Effector CD4-positive, alpha-beta T cell (primary cell): ENCODE results near the gene PKD1.

Experiments
- DNase-seq: peaks from one replicate; pipeline ENCODE4 v3.0.0-alpha.2; 2020

PKD1 gene

GRCh38 chr16:2086106-2086742, 49.5 kb downstream of the PKD1 start:
- no peak for DNase-seq

GRCh38 chr16:2085669-2086068, 50.0 kb downstream of the PKD1 start:
- no peak for DNase-seq

- no peak for DNase-seq
These were observed 50.6 kb downstream of the PKD1 start for GRCh38 chr16:2084895-2085625.

- DNase-seq: no peak
These were observed 51.6 kb downstream of the PKD1 start for GRCh38 chr16:2083876-2084780.

GRCh38 chr16:2083409-2083808, 52.3 kb downstream of the PKD1 start:
- DNase-seq: no peak

GRCh38 chr16:2082983-2083364, 52.7 kb downstream of the PKD1 start:
- DNase-seq: no peak

- no peak for DNase-seq
These were observed 53.3 kb downstream of the PKD1 start for GRCh38 chr16:2082171-2082982.

- DNase-seq: no peak
These were observed 54.3 kb downstream of the PKD1 start for GRCh38 chr16:2081201-2082084.

GRCh38 chr16:2079991-2080390, 55.7 kb downstream of the PKD1 start:
- DNase-seq: no peak

- DNase-seq: no peak
These were observed 56.3 kb downstream of the PKD1 start for GRCh38 chr16:2079311-2079800.

GRCh38 chr16:2078691-2079090, 57.0 kb downstream of the PKD1 start:
- no peak for DNase-seq

- DNase-seq: no peak
These were observed 57.6 kb downstream of the PKD1 start for GRCh38 chr16:2078096-2078495.

GRCh38 chr16:2077696-2078095, 58.0 kb downstream of the PKD1 start:
- DNase-seq: no peak

- DNase-seq: no peak
These were observed 58.7 kb downstream of the PKD1 start for GRCh38 chr16:2077016-2077415.

- DNase-seq: no peak
These were observed 59.4 kb downstream of the PKD1 start for GRCh38 chr16:2076072-2076865.

- no peak for DNase-seq
These were observed 60.1 kb downstream of the PKD1 start for GRCh38 chr16:2075631-2076030.

- no peak for DNase-seq
These were observed 61.6 kb downstream of the PKD1 start for GRCh38 chr16:2074071-2074470.

- no peak for DNase-seq
These were observed 62.8 kb downstream of the PKD1 start for GRCh38 chr16:2072926-2073325.

- DNase-seq: no peak
These were observed 64.1 kb downstream of the PKD1 start for GRCh38 chr16:2071454-2072202.
